ENCODE results near the gene DGKD. TPM values are rescaled to one million over a fixed set of nuclear protein-coding genes. Genes with fewer than 3 reads are reported as not detected.

The DGKD gene
- total and polyA plus RNA-seq, 9 of the 15 experiments (the other 6 are each of a cell fraction or from before 2014, with no cell fraction given): 0.52 to 29.5 (median 10.6) TPM

GRCh38 chr2:233477548-233478433 is 123.5 kb downstream of the DGKD start:
- Histone ChIP-seq H2AFZ (ENCODE audit: low read depth, low read length) (no peak overlapping the region), H3K36me3 (ENCODE audit: control insufficient read depth, insufficient read depth, low read length) (no peaks in the 10 kb centered on the region; the same call in 2 of the 3 replicates), H3K4me2 (ENCODE audit: insufficient read depth, low read length) (no peak overlapping the region), H3K9me3 (replicated peaks; ENCODE audit: control insufficient read depth, insufficient read depth, low read depth, low read length) (no peaks in the 10 kb centered on the region), H3K9ac (ENCODE audit: insufficient read depth in 1 of 2, low read depth in 2 of 2, low read length in 2 of 2) (no peak overlapping the region), H3K4me1 (replicated peaks in 1 of 2; ENCODE audit: control insufficient read depth in 2 of 2, insufficient read depth in 2 of 2, low read length in 2 of 2) (peaks cover 2 to 21% of the 10 kb centered on the region in 2 experiments; a peak in 2 of 5 replicates), H3K27ac (ENCODE audit: extremely low read depth, low read depth, low read length) (no peak overlapping the region), H3K27me3 (ENCODE audit: control insufficient read depth in 2 of 2, insufficient read depth in 2 of 2, low read length in 2 of 2) (no peaks in the 10 kb centered on the region), H3K9me1 (ENCODE audit: control insufficient read depth, insufficient read depth, low read length) (no peaks in the 10 kb centered on the region), H3K4me3 (no peak overlapping the region), H4K20me1 (replicated peaks; ENCODE audit: control insufficient read depth, insufficient read depth, low read length) (no peaks in the 10 kb centered on the region), H3K79me2 (ENCODE audit: control insufficient read depth, insufficient read depth, low read length) (no peaks in the 10 kb centered on the region)
- intact Hi-C loops (cut with micrococcal nuclease): no loop called here
- FAIRE-seq: no peak
- DNase-seq (ENCODE audit: extremely low read depth in 1 of 4, low spot score in 3 of 4): no peak
- WGBS (ENCODE audit: insufficient coverage, low coverage, missing lambda C conversion rate): 80% methylated on average over 13 of the region's 29 CpGs
- ATAC-seq: no peak
- no TSS peak for BruUV-seq (replicated peaks)
- ChIA-PET POLR2A (interaction anchor here (0.8 to 1.2 kb wide), 3 partner anchors 78 to 301 kb away, joined by 3 to 4 read pairs (median 3); no protein-coding TSS in a partner anchor), CTCF (ENCODE audit: low intra/inter-chr PET ratio) (no interaction called here)
- TF ChIP-seq PATZ1 (CRISPR knock-in tag; IDR thresholded peaks at IDR 0.05; ENCODE audit: borderline replicate concordance) (no peak), SRF (CRISPR knock-in tag; IDR thresholded peaks at IDR 0.05) (no peak), SMAD4 (CRISPR knock-in tag; conservative IDR thresholded peaks at IDR 0.05) (no peak), ZNF75A (CRISPR knock-in tag; IDR thresholded peaks at IDR 0.05) (no peak)
- in situ Hi-C loops (cut with MboI): no loop called here
